Astrocyte of the spinal cord (primary cell): ENCODE data around the gene FRMD4A.

Experiments used
- DNase-seq: peaks from one replicate; pipeline ENCODE4 v3.0.0; 2011; ENCODE audit warnings: low read depth, low spot score
- H3K4me3 ChIP-seq: 2 replicates; pipeline ENCODE4 v1.5.1; 2011; ENCODE audit warnings: low read depth, mild to moderate bottlenecking, low read length, moderate library complexity
- in situ Hi-C: cut with HindIII; loops from 2 replicates; pipeline ENCODE4 v1.10.0; 2017; ENCODE audit warnings: low sequenced_read_pairs
- TF ChIP-seq, protein P1 (sequence below): IDR thresholded peaks from 2 replicates; pipeline ENCODE4 v1.5.1; 2012; ENCODE audit warnings: low read depth, mild to moderate bottlenecking, low read length, inconsistent platforms

The FRMD4A gene

DNA sequence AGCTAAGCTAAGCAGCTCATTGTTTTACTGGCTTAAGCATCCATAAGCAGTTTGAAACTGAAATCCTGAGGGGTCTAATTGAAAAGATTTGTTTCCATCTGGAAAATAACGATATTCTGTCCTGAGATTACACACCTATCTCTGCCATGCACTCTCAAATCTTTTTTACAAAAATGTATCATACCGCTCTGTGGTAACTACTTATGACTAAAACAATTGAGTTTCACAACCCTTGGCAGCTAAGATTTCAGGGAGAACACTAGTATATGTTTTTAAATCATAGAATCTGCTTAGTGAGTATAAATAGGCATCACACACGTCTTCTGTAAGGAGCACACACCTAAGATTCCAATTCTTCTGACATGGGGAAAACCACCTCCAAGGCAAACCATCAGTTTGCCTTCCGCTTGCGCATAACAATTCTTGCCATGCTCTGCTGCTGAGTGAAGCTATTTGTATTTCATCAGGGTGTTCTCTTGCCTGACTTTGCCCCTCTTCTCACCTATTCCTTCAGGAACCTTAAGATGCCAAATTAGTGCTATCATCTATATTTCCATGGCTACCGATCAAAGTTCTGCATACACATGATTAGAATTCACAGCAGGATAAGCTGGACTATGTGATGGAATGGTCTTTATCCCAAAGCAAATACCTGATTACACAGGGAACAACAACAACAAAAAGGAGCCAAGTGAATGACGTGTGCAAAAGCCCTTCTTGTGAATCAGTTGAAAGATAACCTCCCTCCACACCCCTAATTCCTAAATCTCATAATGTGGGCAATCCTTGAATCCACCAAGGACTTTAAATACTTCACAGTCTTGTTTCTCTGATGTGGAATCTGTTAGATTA is 703.0 kb downstream of the FRMD4A start:
- in situ Hi-C loops, result no loop called here
- no peak overlapping the region for H3K4me3 ChIP-seq

DNA sequence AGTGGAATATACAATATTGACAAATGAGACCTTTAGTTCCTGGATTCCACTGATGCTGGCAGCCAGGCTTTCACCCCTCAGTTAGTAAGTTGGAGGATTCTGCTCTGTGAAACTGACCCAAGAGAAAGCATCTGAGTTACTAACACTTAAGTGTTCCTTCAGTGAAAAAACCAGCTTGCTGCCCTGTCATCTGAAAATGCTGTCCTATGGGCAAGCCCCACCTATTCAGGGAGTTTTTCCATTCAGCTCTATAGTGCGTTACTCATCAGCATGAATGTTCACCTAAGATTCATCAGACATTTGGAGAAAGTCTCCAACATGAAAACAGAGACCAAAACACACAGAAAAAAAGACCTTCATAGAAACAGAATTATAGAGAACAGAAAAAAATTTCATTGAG is 706.1 kb downstream of the FRMD4A start:
- in situ Hi-C loops, result no loop called here
- DNase-seq, result no peak
- TF ChIP-seq, protein P1, sequence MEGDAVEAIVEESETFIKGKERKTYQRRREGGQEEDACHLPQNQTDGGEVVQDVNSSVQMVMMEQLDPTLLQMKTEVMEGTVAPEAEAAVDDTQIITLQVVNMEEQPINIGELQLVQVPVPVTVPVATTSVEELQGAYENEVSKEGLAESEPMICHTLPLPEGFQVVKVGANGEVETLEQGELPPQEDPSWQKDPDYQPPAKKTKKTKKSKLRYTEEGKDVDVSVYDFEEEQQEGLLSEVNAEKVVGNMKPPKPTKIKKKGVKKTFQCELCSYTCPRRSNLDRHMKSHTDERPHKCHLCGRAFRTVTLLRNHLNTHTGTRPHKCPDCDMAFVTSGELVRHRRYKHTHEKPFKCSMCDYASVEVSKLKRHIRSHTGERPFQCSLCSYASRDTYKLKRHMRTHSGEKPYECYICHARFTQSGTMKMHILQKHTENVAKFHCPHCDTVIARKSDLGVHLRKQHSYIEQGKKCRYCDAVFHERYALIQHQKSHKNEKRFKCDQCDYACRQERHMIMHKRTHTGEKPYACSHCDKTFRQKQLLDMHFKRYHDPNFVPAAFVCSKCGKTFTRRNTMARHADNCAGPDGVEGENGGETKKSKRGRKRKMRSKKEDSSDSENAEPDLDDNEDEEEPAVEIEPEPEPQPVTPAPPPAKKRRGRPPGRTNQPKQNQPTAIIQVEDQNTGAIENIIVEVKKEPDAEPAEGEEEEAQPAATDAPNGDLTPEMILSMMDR, result no peak
- no peak overlapping the region for H3K4me3 ChIP-seq

More for the DNA sequence above, 703.0 kb downstream of the FRMD4A start:
- no peak for DNase-seq
- TF ChIP-seq, protein P1, result no peak

DNA sequence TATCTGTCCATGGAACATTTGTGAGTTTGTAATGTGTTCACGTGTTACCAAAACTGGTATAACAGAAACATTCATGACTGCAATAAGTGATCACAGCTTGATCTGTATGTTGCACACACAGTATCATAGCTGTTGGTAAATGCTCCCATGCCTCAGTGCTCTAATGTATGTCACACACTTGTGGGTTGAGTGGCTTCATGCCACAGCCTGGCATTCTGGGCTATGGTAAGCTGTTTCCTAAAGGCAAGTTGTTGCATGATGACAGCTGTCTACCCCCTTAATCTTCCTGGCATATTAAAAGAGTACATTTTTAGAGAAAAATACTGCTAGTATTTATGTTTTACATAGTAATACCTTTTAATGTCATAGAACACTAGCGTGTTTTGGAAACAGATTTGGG is 708.8 kb downstream of the FRMD4A start:
- DNase-seq, result no peak
- in situ Hi-C loops, result no loop called here
- TF ChIP-seq, protein P1, result no peak
- no peak overlapping the region for H3K4me3 ChIP-seq

DNA sequence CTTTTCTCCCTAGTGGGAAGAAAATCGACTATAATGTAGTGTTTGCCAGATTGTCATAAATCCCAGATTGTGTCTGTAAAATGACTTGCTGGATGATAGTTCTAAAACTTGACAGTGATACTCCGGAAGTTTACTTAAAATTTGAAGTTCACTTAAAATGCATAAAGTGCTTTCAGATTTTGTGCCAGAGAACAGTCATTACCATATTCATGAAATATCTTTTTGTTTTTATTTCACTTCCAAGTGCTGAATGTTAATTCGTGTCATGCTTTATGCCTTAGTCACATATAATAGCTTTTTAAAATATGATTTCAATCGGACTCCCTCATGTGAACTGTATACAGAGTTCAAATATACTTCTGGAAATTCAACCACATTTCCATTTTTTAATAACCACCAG is 713.6 kb downstream of the FRMD4A start:
- TF ChIP-seq, protein P1, result no peak
- in situ Hi-C loops, result no loop called here
- no peak overlapping the region for H3K4me3 ChIP-seq
- peak; percentile 25 for DNase-seq

DNA sequence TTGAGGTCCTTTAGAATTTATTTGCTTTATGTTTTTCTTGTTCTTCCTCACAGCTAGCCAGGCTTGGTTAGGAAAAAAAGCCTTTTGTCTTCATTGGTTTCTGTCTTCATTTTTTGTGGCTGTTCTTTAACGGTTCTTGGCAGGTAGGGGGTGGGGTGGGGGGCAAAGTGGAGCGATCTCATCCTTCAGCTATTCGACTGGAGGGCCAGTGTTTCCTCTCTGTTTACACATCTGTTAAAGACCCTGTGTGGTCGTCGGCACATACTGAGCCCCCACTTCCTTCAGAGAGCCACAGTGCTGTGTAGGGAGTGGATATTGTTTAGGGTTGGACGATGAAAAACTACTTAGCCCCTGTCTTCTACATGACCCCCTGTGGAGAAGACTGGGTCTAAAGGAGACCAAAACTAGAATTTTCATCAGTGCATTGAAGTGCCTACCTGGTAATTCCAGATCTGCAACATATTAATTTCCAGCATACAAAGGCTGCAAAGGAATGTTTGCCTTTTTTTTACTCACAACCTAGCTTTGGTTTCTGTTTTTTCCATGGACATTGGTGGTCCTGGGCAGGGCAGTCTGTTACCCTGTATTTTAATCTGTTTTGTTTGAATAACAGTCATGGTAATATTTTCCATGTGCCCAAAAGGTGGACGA is 714.9 kb downstream of the FRMD4A start:
- DNase-seq, result peak; percentile 53
- in situ Hi-C loops, result no loop called here
- H3K4me3 ChIP-seq, result no peak overlapping the region
- TF ChIP-seq, protein P1, result no peak

DNA sequence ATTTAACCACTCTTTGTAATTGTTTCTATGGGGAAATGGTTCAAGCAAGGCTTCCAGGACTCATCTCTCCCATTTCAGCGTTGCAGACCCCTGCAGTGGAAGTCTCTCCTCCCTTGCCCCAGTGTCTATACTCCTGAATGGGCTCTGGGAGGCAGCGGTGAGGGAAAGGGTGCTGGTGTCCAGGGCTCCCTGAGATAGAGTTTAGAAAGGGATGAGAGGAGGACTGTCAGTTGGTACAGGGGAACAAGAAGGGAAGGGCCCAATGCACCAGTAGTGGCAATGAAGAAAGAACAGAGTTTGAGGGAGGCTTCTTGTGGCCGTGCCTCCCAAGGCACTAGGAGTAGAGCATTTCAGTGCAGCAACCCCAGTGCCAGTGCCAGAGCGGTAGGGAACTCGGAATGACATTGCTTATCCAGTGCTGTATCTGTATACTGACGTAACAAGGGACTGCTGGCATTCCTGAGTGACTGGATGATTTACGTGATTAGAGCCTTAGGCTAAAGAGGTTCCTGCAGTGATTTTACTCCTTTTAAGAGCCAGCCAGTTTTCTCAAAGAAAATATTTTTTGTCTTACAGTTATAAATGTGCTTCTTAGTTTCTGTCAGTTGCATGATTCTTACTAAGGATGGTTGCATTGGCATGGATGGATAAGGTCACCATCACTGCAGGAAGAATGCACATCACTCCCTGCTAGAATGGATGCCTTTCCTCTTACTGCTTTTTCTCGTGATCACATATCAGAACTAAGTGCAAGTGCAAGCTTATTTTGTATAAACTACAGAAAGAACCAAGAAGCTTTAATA is 716.0 kb downstream of the FRMD4A start:
- no peak overlapping the region for H3K4me3 ChIP-seq
- DNase-seq, result peak; percentile 63
- TF ChIP-seq, protein P1, result peak; percentile 30
- in situ Hi-C loops, result no loop called here
